Epithelial cell of prostate (primary cell): ENCODE measurements around the gene ATM.
"Not testable (repeated sequence)": the region's sequence is repeated elsewhere in the genome, so short reads cannot be mapped to it uniquely, and the experiment has no call there.

Experiments used
- DNase-seq: peaks from one replicate; pipeline ENCODE4 v3.0.0-alpha.2; 2011; ENCODE audit warnings: low read depth, low spot score
- H3K27ac ChIP-seq: fragments of 450-650 bp; 2 replicates; pipeline ENCODE4 v1.5.1; 2017; ENCODE audit warnings: mild to moderate bottlenecking

Gene ATM

GRCh38 chr11:108253176-108253575 lies 30.3 kb downstream of the ATM start:
- H3K27ac ChIP-seq = no peak overlapping the region
- no peak for DNase-seq

DNA sequence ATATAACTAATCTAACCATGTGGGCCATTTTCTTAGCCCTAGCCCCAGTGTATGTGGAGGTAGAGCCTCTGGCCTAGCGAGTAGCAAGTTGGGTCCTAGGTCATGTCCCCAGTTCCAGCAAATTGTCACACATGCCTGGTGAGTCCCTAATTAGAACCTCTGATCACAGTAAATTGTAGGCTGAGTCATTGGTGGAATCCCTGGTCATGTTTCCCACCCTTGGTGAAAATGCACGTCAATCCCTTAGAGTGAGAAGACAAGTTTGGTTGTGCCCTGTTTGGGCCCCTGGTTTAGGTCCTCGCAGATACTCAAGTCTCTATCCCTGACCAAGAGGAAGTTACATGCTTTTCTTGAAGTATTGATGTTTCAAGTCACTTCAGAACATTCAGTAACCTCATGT lies 46.7 kb downstream of the ATM start:
- H3K27ac ChIP-seq = no peak overlapping the region
- DNase-seq = no peak

- H3K27ac ChIP-seq, DNase-seq: not testable (repeated sequence)
Observed at GRCh38 chr11:108276985-108277616, 54.2 kb downstream of the ATM start.

GRCh38 chr11:108278546-108278945 lies 55.7 kb downstream of the ATM start:
- DNase-seq = no peak

GRCh38 chr11:108278954-108279353 lies 56.1 kb downstream of the ATM start:
- DNase-seq = no peak
- H3K27ac ChIP-seq = no peak overlapping the region

More at GRCh38 chr11:108278546-108278945, 55.7 kb downstream of the ATM start:
- no peak overlapping the region for H3K27ac ChIP-seq

- no peak overlapping the region for H3K27ac ChIP-seq
- no peak for DNase-seq
Observed at GRCh38 chr11:108286370-108286769, 63.5 kb downstream of the ATM start.

- H3K27ac ChIP-seq = no peak overlapping the region
- DNase-seq = no peak
Observed at GRCh38 chr11:108286956-108287355, 64.1 kb downstream of the ATM start.

DNA sequence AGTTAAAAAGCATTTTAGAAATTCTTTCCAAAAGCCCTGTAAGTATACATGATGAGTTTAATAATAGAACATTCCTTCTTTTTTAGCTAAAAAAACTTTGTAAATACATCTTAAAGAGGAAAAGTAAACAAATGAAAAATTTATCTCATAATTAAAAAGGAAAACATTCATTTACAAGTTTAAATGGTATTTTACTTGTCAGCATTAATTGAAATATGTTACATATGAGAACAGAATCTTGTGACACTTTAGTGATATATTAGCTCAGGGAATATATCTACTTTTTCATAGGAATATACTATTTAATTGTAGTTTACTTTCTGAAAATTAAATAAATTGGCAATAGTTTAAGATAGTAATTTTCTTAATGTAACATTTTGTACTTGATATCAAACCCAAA lies 66.2 kb downstream of the ATM start:
- DNase-seq, H3K27ac ChIP-seq: not testable (repeated sequence)

DNA sequence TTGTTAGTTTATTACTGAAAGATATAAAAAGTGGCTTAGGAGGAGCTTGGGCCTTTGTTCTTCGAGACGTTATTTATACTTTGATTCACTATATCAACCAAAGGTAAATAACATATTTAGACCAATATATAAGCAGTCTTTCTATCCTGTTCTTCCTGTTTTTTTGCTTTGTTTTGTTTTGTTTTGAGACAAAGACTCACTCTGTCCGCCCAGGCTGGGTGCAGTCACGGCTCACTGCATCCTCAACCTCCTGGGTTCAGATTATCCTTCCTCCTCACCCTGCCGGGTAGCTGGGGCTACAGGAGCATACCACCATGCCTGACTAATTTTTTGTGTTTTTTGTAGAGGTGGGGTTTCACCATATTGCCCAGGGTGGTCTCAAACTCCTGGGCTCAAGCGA lies 66.8 kb downstream of the ATM start:
- no peak for DNase-seq
- H3K27ac ChIP-seq = no peak overlapping the region

GRCh38 chr11:108293229-108293628 lies 70.4 kb downstream of the ATM start:
- no peak overlapping the region for H3K27ac ChIP-seq
- no peak for DNase-seq

GRCh38 chr11:108302121-108302785 lies 79.4 kb downstream of the ATM start:
- no peak for DNase-seq
- no peak overlapping the region for H3K27ac ChIP-seq

DNA sequence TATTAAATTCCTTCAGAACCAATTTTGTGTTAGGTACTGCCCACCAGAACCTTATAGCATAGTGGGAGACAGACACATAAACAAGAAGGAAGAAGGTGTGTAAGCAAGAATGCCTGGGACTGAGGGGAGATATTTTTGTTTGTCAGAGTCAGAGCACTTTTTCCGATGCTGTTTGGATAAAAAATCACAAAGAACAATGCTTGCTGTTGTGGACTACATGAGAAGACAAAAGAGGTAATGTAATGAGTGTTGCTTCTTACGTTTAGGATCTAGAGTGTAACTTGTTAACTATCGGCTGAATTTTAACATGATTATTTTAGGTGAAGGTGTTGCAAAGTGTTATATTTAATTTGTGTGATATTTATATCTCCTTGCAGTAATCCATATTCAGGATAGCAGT lies 84.9 kb downstream of the ATM start:
- no peak overlapping the region for H3K27ac ChIP-seq
- DNase-seq = no peak

DNA sequence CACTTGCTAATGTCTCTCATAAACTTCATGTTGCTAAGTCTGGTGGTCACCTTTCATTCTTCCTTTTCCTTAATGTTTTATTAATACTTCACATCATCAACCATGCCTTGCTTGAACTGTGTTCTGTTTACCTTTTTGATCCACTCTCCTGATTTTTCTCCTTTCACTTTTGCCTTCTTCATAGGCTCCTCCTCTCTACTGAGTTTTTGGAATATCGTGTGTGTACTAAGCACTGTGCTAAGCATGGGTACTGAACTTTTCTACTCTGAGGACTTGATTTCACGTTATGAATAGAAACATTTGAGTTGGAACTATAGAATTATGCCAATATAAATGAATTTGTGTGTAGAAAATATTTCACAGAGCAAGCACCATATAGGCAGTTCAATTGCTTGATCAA lies 90.6 kb downstream of the ATM start:
- DNase-seq = no peak
- no peak overlapping the region for H3K27ac ChIP-seq

GRCh38 chr11:108316061-108316460 lies 93.2 kb downstream of the ATM start:
- H3K27ac ChIP-seq = no peak overlapping the region
- DNase-seq = no peak

DNA sequence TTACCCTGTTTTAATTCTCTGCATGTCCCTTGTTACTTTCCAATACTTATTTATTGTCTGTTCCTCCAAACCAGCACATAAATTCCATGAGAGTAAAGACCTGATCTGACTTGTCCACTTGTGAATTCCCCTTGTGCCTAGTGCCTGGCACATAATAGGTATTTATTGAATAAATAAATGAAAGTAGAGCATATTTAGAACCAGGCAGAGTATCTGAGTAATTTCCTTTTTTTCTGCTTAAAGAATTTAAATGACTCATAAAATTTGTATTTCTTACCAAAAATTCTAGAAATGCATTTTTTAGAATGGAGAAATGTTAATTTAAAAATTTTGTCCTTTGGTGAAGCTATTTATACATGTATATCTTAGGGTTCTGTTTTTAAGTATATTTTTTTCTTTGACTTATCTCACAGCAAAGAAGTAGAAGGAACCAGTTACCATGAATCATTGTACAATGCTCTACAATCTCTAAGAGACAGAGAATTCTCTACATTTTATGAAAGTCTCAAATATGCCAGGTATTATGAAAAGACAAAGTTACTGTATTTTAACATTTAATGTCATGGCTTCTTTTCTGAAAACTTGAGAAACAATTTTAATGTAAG lies 96.8 kb downstream of the ATM start:
- H3K27ac ChIP-seq = peak overlapping the region; percentile 67
- no peak for DNase-seq

DNA sequence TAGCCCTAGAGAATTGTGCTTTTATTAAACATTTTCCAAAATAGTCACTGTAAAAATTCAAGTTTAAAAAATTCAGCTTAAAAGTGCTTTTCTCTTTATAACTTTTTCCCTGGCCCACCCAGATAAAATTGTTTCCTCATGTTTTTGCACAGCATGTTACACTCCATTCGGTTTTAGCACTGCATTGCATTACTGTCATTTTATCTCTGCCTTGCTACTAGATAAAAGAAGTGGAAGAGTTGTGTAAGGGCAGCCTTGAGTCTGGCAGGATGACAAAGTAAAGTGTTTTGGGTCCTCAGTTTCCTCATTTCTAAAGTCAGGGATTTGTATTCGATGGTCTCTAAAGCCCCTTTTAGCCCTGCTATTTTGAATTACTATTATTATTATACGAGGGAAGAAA lies 99.8 kb downstream of the ATM start:
- no peak for DNase-seq
- no peak overlapping the region for H3K27ac ChIP-seq

DNA sequence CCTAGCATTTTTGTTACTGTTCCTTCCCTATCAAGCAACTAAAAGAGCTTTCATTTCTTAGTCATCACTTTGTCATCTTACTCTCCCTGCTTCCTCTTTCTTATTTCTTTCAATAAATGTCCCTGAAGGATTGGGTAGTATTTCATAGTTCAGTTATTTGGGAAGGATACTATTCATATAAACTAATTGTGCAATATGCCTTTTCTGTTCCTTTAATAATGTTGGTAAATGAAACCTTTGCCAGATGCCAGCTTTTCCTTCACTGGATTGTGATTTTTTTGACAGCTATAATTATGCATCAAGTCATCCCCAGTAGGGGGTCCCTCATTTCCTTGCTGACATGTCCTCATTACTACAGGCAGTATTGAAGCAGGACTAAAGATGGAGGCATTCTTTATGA lies 101.7 kb downstream of the ATM start:
- DNase-seq = no peak
- H3K27ac ChIP-seq = no peak overlapping the region

DNA sequence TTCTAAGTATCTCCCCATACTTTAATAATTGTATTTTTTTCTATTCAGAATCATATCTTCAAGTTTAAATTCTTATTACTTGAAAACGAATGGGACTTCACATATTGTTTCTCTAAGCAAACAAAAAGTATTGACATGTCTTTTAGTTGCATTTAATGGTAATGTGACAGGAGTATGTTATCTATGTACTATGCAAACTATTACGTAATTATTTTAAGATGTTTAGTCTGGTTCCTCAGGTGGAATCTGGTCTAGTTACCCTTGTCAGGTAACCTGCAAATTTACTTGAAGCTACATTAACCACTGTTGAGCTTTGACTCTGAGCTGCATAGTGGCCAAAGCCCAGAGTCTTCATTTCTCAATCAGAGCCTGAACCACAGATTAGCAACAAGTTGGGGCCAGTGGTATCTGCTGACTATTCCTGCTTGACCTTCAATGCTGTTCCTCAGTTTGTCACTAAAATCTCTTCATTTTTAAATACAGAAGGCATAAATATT lies 110.6 kb downstream of the ATM start:
- H3K27ac ChIP-seq = no peak overlapping the region
- no peak for DNase-seq

DNA sequence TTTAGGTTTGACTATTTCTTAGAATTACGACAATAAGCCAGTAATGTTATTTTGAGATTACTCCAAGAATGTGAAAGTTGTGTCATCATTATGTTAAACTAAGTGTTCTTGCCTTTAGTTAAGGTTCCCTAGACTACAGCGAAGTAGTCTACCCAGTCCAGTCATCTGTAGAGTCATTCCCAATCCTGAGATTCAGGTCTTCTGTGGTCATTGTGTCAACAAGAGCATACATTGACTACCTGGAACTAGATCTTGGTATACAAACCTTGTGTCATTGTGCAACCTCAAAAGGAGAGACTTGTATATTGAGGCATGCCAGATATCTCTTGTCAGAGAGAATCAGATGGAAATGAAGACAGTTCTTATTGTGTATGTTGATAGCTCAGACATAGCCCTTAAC lies 115.9 kb downstream of the ATM start:
- H3K27ac ChIP-seq = no peak overlapping the region
- peak; percentile 82 for DNase-seq

- H3K27ac ChIP-seq = no peak overlapping the region
- DNase-seq = peak; percentile 92
Observed at GRCh38 chr11:108340973-108341372, 118.1 kb downstream of the ATM start.

- DNase-seq = no peak
- no peak overlapping the region for H3K27ac ChIP-seq
Observed at GRCh38 chr11:108341654-108342053, 118.8 kb downstream of the ATM start.

DNA sequence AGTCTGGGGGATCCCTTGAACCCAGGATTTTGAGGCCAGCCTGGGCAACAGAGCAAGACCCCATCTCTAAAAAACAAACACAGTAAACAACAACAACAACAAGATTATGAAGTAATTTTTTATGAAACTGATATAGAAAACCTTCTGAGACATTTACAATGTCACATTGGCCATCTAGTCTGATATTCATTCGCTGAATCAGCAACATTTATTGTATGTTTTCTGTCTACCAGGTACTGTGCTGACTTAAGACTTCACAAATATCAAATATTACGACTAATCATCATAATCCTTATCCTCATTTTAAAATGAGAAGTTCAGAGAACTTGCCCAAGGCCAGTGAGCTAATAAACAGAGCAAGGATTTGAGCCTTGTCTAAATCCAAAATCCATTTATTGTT lies 120.8 kb downstream of the ATM start:
- no peak overlapping the region for H3K27ac ChIP-seq
- no peak for DNase-seq
